GM19395 (cell line): ENCODE results near the gene FGFR3.

Experiments
- ATAC-seq: cut with Tn5 transposase; IDR thresholded peaks from one replicate; pipeline ENCODE4 v1.9.1; 2021; ENCODE audit warnings: mild to moderate bottlenecking, moderate library complexity; ENCODE audit not compliant: unreplicated experiment

The FGFR3 gene

DNA sequence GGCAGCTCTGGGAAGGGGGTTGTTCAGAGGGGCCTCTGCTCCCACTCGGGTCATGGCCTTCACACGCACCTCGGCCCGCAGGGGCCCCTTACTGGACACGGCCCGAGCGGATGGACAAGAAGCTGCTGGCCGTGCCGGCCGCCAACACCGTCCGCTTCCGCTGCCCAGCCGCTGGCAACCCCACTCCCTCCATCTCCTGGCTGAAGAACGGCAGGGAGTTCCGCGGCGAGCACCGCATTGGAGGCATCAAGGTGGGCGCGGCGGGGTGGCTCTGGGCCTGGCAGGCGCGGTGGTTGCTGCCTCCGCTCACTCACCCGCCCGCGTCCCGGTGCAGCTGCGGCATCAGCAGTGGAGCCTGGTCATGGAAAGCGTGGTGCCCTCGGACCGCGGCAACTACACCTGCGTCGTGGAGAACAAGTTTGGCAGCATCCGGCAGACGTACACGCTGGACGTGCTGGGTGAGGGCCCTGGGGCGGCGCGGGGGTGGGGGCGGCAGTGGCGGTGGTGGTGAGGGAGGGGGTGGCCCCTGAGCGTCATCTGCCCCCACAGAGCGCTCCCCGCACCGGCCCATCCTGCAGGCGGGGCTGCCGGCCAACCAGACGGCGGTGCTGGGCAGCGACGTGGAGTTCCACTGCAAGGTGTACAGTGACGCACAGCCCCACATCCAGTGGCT, 8.3 kb downstream of the FGFR3 start:
- ATAC-seq, result no peak

DNA sequence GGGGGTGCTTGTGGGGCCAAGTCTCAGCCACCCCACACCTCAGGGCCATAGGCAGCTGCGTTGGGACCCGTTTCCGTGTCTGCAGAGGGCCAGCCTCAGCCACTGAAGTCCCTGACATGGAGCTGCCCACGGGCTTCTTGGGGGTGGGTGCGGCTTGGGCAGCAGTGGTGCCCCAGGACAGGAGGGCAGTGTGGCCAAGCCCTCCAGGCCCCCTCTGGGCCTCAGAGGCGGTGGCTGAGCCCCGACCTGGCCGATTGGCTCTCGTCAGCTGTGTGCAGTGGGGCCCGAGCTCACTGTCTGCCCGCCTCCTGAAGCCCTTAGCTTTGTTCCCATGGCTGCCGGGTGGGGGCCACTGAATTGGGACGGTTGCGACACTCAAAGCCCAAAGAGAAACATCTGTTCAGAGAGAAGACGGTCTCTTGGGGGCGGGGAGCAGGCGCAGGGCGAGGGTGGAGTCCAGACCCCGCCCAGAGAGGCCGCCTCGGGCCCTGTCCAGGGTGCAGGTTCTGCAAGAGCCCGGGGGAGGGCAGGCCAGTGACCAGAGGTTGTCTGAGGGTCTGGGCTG, 9.1 kb downstream of the FGFR3 start:
- no peak for ATAC-seq

DNA sequence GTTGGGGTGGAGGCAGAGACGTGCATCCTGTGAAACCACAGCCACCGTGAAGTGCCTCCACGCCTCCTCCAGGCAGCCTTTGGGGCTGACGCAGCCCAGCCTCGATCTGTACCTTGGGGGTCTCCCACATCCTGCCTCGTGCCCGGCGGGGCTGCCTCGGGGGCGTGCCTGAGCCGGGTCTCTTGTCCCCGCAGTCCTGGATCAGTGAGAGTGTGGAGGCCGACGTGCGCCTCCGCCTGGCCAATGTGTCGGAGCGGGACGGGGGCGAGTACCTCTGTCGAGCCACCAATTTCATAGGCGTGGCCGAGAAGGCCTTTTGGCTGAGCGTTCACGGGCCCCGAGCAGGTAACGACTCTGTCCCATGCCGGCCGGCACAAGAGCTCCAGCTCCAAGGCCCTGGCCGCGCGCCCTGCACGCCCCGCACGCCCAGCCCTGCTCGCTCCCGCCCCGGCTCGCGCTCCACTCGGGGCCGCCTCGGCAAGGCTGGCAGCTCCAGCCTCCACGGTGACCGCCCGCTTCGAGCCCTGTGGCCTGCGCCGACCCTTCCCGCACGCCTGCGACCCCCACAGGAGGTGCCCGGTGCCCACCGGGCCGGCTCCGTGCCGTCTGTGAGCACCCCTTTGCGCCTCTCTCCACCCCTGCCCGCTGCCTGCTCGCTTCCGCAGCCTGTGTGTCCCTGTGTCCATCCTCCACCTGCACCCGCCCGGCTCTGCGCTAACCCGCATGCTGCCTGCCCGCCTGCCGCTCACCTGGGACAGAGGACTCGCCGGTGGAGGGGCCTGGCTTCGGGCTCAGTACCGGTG, 9.8 kb downstream of the FGFR3 start:
- no peak for ATAC-seq

DNA sequence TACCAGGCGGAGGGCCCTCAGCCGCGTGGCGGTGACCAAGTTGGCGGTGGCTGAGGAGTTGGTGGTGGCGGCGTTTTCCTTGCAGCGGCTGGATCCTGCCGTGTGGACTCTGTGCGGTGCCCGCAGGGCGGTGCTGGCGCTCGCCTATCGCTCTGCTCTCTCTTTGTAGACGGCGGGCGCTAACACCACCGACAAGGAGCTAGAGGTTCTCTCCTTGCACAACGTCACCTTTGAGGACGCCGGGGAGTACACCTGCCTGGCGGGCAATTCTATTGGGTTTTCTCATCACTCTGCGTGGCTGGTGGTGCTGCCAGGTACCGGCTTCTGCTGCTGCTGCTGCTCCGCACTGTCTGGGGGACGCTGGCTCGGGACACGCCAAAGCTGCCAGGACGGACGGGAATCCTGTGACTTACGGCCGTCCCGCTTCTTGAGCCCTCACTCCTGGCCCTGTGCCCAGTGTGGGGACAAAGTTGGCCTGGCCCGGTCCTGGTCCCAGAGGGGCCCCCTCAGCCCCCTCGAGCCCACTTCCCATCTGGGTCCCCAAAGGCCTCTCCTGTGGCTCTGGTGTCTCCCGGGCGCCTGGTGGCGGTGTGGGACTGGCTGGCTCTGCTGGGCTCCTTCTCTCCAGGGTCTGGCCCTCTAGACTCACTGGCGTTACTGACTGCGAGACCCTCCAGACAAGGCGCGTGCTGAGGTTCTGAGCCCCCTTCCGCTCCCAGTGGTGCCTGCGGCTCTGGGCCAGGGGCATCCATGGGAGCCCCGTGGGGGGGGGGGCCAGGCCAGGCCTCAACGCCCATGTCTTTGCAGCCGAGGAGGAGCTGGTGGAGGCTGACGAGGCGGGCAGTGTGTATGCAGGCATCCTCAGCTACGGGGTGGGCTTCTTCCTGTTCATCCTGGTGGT, 10.7 kb downstream of the FGFR3 start:
- ATAC-seq, result no peak

DNA sequence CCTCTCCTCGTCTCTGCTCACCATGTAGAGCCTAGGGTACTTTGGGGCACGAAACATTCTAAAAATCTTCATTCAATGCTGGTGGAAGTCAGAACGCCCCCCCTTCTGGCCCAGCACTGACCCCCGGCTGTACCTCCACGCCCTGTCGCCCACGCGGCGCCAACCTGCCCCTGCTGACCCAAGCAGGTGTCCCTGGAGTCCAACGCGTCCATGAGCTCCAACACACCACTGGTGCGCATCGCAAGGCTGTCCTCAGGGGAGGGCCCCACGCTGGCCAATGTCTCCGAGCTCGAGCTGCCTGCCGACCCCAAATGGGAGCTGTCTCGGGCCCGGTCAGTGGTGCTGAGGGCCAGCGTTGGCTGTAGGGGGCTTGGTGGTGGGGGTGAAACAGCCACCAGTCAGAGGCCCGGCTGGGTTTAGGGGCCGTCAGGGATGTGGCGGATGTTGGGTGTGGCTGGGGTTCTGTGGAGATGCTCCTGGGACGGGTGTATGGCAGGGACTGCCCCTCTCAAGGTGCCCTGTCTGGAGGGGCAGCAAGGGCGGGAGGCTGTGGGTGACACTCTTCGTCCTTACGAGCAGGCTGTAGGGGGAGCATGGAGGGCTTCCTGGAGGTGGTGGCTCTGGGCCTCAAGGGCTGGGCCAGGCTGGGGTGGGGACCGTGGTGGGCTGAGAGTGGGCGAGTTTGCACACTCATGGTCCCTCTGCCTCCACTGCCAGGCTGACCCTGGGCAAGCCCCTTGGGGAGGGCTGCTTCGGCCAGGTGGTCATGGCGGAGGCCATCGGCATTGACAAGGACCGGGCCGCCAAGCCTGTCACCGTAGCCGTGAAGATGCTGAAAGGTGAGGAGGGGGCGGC, 11.8 kb downstream of the FGFR3 start:
- ATAC-seq, result no peak

DNA sequence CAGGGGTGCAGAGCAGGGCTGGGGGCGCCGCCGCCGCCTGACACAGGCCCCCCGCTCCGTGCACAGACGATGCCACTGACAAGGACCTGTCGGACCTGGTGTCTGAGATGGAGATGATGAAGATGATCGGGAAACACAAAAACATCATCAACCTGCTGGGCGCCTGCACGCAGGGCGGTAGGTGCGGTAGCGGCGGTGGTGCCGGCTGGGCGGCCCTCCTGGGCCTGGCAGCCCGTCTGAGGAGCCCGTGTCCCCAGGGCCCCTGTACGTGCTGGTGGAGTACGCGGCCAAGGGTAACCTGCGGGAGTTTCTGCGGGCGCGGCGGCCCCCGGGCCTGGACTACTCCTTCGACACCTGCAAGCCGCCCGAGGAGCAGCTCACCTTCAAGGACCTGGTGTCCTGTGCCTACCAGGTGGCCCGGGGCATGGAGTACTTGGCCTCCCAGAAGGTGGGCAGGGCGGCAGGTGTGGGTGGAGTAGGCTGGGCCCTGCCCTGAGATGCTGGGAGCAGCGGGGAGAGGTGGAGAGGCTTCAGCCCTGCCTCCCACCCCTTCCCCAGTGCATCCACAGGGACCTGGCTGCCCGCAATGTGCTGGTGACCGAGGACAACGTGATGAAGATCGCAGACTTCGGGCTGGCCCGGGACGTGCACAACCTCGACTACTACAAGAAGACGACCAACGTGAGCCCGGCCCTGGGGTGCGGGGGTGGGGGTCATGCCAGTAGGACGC, 12.6 kb downstream of the FGFR3 start:
- no peak for ATAC-seq

DNA sequence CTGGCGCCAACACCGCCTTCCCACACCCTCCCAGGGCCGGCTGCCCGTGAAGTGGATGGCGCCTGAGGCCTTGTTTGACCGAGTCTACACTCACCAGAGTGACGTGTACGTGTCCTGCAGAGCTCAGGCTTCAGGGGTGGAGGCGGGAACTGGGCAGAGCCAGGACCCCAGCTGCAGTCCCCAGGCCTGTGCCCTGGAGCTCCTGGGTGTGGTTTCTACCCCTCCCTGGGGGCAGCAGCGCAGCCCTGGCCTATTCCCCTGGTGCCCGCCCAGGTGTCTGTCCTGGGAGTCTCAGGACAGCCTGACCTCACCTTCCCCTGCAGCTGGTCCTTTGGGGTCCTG, 13.1 kb downstream of the FGFR3 start:
- ATAC-seq, result no peak

DNA sequence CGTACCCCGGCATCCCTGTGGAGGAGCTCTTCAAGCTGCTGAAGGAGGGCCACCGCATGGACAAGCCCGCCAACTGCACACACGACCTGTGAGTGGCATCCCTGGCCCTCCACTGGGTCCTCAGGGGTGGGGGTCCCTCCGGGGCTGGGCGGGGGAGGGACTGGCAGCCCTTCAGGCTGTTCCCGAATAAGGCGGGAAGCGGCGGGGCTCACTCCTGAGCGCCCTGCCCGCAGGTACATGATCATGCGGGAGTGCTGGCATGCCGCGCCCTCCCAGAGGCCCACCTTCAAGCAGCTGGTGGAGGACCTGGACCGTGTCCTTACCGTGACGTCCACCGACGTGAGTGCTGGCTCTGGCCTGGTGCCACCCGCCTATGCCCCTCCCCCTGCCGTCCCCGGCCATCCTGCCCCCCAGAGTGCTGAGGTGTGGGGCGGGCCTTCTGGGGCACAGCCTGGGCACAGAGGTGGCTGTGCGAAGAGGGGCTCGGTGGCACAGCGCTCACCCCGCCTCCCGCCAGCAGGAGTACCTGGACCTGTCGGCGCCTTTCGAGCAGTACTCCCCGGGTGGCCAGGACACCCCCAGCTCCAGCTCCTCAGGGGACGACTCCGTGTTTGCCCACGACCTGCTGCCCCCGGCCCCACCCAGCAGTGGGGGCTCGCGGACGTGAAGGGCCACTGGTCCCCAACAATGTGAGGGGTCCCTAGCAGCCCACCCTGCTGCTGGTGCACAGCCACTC, 13.7 kb downstream of the FGFR3 start:
- ATAC-seq, result no peak

DNA sequence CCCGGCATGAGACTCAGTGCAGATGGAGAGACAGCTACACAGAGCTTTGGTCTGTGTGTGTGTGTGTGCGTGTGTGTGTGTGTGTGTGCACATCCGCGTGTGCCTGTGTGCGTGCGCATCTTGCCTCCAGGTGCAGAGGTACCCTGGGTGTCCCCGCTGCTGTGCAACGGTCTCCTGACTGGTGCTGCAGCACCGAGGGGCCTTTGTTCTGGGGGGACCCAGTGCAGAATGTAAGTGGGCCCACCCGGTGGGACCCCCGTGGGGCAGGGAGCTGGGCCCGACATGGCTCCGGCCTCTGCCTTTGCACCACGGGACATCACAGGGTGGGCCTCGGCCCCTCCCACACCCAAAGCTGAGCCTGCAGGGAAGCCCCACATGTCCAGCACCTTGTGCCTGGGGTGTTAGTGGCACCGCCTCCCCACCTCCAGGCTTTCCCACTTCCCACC, 14.3 kb downstream of the FGFR3 start:
- no peak for ATAC-seq

DNA sequence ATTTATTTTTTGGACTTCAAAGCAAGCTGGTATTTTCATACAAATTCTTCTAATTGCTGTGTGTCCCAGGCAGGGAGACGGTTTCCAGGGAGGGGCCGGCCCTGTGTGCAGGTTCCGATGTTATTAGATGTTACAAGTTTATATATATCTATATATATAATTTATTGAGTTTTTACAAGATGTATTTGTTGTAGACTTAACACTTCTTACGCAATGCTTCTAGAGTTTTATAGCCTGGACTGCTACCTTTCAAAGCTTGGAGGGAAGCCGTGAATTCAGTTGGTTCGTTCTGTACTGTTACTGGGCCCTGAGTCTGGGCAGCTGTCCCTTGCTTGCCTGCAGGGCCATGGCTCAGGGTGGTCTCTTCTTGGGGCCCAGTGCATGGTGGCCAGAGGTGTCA, 15.3 kb downstream of the FGFR3 start:
- ATAC-seq, result no peak

DNA sequence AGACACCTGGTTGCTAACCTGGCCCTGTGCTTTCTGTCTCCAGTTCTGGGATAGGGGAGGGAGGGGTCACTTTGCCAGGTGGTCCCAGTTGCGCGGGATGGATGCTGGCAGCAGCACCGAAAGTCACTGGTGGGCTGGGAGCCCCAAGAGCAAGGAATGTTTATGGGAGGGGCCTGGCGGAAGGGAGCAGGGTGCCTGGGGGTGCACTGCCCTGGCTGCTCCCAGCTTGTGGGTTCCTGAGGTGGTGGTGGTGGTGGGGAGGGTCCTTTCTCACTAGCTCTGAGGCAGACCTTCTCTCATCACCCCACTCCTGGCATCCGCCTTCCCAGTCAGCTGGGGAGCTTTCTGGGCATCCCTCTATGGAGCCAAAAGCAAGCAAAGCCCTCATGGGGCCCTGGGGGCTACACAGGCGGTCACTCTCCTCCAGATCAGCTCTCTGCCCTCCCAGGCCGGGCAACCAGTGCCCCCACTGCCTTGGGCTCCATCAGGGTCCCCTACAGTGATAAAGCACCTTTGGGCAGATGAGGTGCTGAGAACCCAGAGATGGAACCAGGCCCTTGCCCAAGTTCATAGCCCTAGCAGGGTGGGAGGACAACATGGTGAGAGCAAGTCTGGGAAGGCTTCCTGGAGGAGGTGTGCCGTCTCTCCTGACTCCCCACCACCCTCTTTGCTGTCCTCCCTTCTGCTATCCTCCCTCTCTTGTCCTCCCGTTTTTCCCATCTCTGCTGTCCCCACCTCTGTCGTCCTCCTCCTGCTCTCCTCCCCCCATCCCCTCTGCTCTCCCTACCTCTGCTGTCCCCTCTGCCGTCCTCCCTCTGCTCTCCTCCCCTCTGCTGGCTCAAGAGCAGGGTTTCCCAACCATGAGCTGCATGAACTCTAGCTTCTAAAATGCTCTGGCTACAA, 16.0 kb downstream of the FGFR3 start:
- ATAC-seq, result no peak

DNA sequence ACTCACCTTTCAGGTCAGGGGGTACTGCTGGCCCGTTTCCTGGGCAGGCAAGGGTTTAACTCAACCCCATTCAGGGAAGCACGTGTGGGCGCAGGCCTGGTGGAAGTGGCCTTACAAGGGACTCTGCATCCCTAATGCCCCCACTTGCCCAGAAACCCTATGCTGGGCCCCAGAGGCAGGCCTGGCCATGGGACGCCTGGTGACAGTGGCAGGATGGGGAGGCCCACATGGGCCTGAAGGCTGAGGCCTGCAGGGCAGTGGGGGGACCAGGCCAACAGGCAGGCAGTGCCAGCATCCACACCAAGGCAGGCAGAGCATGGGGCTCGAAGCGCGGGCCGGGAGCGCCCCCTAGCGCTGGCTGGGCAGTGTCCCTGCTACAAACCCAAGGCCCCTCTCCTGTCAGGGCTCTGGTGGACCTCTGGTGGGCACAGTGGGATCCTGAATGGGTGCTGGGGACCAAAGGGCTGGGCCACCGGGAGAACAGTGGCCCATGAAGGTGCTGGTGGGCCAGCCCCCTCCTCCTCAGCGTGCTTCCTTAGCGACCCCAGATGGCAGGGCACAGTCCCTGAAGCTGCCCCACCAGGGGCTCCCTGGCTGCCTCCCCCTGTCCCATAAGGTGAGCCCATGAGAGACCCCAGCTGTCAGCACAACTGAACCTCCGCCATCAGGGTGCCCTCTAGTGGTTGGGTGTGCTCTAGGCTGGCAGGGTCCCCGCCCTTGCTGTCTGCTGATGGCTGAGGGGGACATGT, 16.8 kb downstream of the FGFR3 start:
- ATAC-seq, result no peak

DNA sequence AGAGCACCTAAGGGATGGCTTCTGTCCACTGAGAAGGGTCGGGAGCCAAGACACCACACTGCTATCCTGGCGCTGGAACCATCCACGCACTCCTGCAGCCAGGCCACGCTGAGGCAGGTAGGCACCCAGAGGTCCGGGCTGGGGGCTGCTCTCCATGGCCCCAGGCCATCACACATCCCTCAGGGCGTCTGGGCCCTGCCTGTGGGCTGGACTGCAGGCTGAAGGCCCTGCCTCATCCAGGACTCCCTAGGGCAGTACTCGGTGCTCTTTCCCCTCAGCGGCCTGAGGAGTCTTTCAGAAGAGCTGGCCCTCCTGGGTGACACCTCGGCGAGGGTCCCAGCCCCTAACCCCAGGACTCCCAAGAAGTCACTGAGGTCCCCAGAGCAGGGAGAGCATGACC, 17.7 kb downstream of the FGFR3 start:
- ATAC-seq, result no peak

DNA sequence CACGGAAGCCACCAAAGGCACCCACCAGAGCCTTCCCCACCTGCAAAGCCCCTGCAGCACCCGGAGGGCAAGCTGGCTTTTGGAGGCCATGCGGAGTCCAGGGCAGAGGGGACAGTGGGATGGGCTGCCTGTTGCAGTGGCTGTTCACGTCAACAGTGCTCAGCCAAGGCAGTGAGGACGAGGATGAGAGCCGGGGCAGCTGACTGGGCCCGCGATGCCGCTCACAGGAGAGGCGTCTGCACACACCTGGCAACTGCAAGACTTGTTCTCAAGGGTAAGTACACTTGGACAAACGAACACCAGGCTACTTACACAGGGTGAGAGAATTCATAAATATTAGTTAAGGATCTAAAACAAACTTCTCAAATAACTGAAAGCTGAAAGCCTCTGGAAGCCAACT, 19.6 kb downstream of the FGFR3 start:
- ATAC-seq, result no peak

DNA sequence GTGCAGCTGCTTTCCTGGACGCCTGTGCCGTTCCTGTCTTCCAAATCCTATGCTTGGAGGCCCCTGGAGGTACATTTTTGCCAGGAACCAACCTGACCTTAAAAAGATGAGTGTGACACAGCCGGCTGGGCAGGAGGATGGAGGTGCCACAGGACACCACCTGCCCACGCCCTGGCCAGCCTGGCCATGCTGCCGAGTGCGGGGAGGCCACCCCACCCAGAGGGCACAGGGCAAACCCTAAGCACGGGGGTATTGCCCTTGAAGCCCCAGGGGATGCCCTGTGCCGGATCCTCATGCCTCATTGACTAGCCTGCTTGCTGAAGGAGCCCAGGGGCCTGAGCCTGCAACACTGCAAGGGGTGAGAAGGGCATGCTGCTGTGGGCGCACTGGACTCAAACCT, 20.1 kb downstream of the FGFR3 start:
- no peak for ATAC-seq

DNA sequence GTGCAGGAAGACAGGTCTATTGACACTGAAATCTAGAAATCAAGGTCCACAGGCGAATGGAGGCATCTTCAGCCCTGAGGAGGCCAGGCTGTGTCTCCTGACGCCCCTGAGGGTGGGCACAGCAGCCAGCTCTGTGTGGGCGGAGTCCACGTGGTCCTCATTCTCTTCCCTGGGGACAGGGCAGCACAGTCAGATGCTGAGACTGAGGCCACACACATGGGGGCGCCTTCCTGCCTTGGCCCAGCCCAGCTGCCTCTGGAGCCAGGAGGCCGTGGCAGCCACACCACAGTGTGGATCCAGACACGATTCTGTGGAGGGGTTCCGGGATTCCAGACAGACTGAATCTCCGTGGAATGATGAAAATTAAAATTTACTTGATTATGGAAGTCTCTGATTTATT, 20.8 kb downstream of the FGFR3 start:
- ATAC-seq, result no peak

DNA sequence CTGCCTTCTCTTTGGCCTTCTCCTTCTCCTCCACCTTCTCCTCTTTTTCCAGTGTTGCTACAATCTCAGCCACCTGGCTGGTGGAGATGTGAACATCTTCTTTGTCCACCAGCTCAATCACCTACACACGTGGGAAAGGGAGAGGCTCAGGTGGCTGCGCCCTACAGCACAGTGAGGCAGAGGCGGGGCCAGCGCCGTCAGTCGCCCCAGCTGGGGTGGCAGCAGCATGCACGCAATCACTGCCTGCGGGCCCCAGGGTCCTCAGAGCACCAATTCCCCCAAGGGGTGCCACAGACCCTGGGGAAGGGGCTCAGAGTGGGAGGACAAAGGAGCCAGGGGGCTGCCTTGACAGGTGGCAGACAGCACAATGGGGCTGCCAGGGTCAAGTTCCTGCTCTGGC, 21.4 kb downstream of the FGFR3 start:
- no peak for ATAC-seq
